Stimulated activated naive CD4-positive, alpha-beta T cell (primary cell): ENCODE data around the gene ELK1.

ENCODE experiments used
- DNase-seq, 6 experiments: peaks; one replicate each; lab custom pipeline; 2025; lab: John Stamatoyannopoulos, UW

ELK1 gene

DNA sequence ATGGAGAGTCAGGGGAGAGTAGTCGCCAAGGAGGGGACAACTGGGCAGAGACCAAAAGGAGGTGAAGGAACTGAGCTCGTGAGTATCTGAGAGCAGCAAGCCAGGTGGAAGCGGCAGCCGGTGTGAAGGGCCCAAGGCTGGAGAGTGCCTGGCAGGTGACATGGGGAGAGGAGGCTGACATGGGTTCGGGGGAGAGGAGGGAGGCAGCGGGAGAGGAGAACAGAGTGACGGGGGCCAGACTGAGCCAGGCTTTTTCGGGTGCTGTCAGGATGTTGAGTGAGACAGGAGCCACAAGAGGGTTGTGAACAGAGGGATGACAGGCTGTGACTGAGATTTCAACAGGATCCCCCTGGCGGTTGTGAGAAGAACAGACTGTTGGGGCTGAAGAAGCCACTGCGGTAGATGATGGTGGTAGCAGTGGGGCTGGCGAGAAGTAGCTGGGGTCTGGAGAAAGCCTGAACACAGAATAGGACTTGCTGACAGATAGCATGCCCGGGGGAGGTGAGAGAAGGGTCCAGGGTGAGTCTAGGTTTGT lies 5.7 kb downstream of the ELK1 start:
- peak in 1 of 6 experiments; percentile 3 for DNase-seq

GRCh38 chrX:47643926-47644325 lies 6.4 kb downstream of the ELK1 start:
- peak in 2 of 6 experiments; percentile 4 to 10 for DNase-seq

DNA sequence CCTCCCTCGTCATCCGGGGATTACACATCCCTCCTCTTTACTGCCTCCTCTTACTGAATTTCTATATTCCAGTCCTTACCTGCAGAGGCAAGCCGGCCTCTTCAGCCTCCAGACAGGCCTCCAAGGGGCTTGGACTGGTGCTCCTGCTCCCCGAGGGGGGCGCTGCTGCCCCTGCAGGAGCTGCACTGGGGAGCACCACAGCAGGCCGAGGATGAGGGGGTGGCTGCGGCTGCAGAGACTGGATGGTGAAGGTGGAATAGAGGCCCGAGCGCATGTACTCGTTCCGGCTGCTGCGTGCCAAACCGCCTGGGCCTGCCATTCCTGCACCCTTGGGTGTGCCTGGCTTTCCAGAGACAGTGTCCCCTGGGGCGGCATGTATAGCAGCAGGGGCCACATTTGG lies 11.5 kb downstream of the ELK1 start:
- DNase-seq = no peak

- peak; percentile 6 to 41 (median 23) for DNase-seq
Observed at GRCh38 chrX:47637546-47638195, 12.7 kb downstream of the ELK1 start.

- no peak for DNase-seq
Observed at GRCh38 chrX:47634871-47635575, 15.3 kb downstream of the ELK1 start.

GRCh38 chrX:47633689-47634590 lies 16.4 kb downstream of the ELK1 start:
- no peak for DNase-seq

DNA sequence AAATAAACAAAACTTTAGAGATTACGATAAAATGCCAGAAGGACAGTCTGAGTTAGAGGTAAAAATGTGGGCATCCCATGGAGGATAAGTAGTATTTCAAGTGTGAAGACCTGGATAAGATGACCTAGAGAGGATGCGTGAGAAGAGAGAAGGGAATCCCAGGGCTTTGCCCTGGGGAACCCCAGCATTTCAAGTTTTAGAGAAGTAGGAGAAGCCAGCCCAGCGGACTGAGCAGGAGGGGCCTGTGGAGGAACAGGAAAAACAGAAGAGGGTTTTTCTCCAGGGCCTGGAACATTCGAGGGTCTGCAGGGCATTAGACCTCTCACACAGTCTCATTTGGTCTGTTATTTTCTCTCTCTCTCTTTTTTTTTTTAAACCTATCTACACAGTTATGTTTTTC lies 17.7 kb downstream of the ELK1 start:
- DNase-seq = no peak

DNA sequence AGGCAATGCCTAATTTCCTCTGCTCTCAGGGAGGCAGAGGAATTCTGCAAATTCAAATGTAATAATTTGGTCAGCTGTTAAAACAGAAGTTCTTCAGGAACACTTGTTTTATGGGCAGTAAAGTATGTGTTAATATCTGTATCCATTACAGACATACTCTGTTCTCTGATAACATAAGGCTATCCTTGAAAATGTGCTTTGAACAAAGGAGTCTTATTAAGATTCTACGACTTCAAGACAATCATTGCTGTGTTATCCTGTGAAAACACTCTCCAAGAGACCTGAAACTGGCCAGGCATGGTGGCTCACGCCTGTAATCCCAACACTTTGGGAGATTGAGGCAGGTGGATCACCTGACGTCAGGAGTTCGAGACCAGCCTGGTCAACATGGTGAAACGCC lies 18.7 kb downstream of the ELK1 start:
- DNase-seq = no peak

GRCh38 chrX:47629419-47630200 lies 20.8 kb downstream of the ELK1 start, which contains the start of gene CFP:
CFP (minus strand) TSS chrX:47629930; CDS start chrX:47629844, 86 bp downstream.
- DNase-seq = peak in 3 of 6 experiments; percentile 3 to 36 (median 25)

GRCh38 chrX:47628982-47629381 lies 21.4 kb downstream of the ELK1 start:
- DNase-seq = no peak

- no peak for DNase-seq
Observed at GRCh38 chrX:47625365-47625764, 25.0 kb downstream of the ELK1 start.

DNA sequence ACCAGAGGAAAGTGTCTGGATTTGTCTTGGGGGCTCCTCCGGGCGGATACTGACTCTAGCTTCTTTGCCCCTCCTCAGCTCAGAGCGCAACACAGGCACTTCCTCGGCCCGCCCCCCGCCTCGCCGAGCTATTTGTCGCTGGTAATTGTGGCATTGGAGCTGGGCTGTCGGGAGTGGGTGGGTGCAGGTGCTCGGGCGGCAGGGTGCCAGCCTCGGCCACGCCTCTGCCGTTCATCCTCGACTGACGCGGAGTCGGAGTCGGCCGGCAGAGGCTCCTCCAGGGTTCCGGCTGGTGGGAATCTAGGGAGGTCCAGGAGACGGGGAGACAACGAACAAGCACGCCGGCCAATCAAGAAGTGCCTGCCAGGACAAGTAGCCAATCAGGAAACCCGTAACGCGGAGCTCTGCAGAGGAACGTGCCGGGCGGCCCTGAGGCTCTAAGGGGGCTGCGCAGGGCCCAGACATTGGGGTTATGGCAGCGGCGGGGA lies 26.8 kb downstream of the ELK1 start:
- DNase-seq = peak; percentile 25 to 78 (median 54)

GRCh38 chrX:47621851-47622250 lies 28.5 kb downstream of the ELK1 start:
- DNase-seq = no peak

DNA sequence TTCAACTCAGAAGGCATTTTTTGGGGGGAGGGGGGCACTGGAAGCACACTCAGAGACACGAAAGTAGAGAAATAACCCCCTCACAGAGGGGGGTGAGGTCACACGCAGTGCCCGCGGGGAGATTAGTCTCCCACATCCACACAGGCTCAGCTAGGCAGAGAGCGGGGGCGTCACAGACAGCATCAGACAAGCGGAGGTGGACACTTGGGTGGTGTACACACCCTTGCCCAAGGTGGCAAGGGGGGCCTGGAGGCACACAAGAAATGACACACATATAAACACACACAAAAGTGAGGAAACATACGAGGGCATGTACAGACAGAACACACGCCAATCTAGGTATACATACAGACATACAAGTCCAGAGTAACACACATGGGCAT lies 30.1 kb downstream of the ELK1 start:
- no peak for DNase-seq

DNA sequence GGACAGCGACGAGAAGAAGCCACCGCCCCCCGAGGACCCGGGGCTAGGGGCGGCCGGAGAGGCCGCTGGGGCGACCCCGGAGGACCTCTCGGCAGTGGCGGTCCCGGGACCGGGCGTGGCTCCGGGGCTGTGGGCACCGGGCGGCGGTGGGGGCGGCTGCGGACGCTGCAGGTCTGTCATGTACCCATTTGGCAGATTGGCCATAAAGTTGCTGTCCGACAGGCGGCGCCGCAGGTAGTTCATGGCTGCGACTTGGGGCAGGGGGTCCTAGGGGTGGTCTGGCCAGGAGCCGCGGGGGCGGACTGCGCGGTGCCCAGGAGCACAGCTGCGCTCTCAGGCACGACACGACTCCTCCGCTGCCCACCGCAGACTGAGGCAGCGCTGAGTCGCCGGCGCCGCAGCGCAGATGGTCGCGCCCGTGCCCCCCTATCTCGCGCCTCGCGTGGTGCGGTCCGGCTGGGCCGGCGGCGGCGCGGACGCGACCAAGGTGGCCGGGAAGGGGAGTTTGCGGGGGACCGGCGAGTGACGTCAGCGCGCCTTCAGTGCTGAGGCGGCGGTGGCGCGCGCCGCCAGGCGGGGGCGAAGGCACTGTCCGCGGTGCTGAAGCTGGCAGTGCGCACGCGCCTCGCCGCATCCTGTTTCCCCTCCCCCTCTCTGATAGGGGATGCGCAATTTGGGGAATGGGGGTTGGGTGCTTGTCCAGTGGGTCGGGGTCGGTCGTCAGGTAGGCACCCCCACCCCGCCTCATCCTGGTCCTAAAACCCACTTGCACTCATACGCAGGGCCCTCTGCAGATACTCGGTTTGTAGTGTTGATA lies 30.7 kb downstream of the ELK1 start, which contains the start of gene SYN1:
Gene SYN1, minus strand, starts transcription at position 372 of the 817 bp plus-strand sequence. Its CDS starts 129 bp downstream, at position 243.
- peak; percentile 49 to 80 (median 72) for DNase-seq

- DNase-seq = no peak
Observed at GRCh38 chrX:47618923-47619485, 31.4 kb downstream of the ELK1 start.

DNA sequence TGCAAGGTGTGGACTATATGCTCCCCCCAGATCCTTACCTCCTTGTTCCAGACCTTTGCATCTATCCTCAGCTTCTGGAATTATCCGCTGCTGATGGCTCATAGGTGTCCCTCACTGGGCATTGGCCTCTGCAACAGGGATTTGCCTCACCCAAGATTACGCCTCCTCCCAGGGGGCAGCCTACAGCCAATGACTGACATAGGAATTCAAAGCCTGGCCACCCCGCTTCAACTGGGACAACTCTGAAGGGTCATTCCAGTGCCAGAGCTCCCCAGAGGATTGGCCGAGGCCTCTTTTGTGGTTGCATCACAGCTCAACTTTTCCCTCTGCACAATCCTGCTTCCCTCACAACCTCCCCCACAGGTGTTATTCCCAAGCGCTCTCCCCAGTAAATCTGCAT lies 35.7 kb downstream of the ELK1 start:
- no peak for DNase-seq

- DNase-seq = no peak
Observed at GRCh38 chrX:47613082-47613481, 37.3 kb downstream of the ELK1 start.

DNA sequence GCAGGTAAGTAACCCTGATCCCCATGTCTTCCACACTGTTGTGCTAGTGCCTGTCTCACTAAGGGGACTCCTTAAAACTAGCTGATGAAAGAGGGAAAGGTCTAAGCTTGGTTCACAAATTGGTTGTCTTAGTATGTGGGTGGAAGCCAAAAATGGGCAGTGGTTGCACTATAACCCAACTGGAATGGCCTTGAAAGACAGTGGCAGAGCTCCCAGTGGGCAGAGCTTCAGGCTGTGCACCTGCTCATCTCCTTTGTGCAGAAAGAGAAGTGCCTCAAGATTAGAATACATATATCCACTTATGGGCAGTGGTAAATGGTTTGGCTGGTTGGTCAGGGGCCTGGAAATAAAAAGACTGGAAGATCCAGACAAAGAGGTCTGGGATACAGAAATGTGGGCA lies 37.9 kb downstream of the ELK1 start:
- DNase-seq = no peak

DNA sequence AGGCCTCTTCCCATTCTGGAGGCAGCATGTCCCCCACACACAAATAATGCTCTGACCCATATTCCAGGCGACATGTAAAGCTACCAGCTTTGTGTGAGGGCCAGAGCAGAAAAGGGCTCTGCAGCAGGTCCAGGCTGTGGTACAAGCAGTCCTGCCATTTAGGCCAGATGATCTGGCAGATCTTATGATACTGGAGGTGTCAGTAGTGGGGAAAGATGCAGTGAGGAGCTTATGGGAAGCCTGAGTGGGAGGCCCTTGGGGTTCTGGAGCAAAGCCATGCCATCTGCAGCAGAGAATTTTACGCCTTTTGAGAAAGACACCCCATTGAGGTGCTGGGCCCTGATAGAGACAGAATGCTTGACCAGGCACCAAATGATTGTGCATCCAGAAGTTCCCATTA lies 38.4 kb downstream of the ELK1 start:
- no peak for DNase-seq
